Measurements from ENCODE around the gene PDZD4.

The PDZD4 gene

GRCh38 chrX:153862369-153863250, 32.3 kb upstream of the PDZD4 start:
- in situ Hi-C loops (cut with HindIII; ENCODE audit: low sequenced_read_pairs), result no loop called here
- no peak overlapping the region for H3K4me3 ChIP-seq (ENCODE audit: low read depth, low read length)
- TF ChIP-seq, protein P1, sequence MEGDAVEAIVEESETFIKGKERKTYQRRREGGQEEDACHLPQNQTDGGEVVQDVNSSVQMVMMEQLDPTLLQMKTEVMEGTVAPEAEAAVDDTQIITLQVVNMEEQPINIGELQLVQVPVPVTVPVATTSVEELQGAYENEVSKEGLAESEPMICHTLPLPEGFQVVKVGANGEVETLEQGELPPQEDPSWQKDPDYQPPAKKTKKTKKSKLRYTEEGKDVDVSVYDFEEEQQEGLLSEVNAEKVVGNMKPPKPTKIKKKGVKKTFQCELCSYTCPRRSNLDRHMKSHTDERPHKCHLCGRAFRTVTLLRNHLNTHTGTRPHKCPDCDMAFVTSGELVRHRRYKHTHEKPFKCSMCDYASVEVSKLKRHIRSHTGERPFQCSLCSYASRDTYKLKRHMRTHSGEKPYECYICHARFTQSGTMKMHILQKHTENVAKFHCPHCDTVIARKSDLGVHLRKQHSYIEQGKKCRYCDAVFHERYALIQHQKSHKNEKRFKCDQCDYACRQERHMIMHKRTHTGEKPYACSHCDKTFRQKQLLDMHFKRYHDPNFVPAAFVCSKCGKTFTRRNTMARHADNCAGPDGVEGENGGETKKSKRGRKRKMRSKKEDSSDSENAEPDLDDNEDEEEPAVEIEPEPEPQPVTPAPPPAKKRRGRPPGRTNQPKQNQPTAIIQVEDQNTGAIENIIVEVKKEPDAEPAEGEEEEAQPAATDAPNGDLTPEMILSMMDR (IDR thresholded peaks at IDR 0.05; ENCODE audit: low read depth, low read length), result no peak
- no peak for DNase-seq (ENCODE audit: low read depth, low spot score)

- no peak for DNase-seq (ENCODE audit: low read depth, low spot score)
- in situ Hi-C loops (cut with HindIII; ENCODE audit: low sequenced_read_pairs), result no loop called here
- H3K4me3 ChIP-seq (ENCODE audit: low read depth, low read length), result no peak overlapping the region
- TF ChIP-seq, protein P1 (IDR thresholded peaks at IDR 0.05; ENCODE audit: low read depth, low read length), result no peak
These were observed 31.5 kb upstream of the PDZD4 start for GRCh38 chrX:153861733-153862310.

GRCh38 chrX:153861151-153861550, 30.8 kb upstream of the PDZD4 start:
- H3K4me3 ChIP-seq (ENCODE audit: low read depth, low read length), result no peak overlapping the region
- DNase-seq (ENCODE audit: low read depth, low spot score), result no peak
- in situ Hi-C loops (cut with HindIII; ENCODE audit: low sequenced_read_pairs), result no loop called here
- TF ChIP-seq, protein P1 (IDR thresholded peaks at IDR 0.05; ENCODE audit: low read depth, low read length), result no peak

- TF ChIP-seq, protein P1 (IDR thresholded peaks at IDR 0.05; ENCODE audit: low read depth, low read length), result no peak
- in situ Hi-C loops (cut with HindIII; ENCODE audit: low sequenced_read_pairs), result no loop called here
- DNase-seq (ENCODE audit: low read depth, low spot score), result no peak
- no peak overlapping the region for H3K4me3 ChIP-seq (ENCODE audit: low read depth, low read length)
These were observed 27.1 kb upstream of the PDZD4 start for GRCh38 chrX:153857348-153857903.

- in situ Hi-C loops (cut with HindIII; ENCODE audit: low sequenced_read_pairs), result no loop called here
- DNase-seq (ENCODE audit: low read depth, low spot score), result no peak
- TF ChIP-seq, protein P1 (IDR thresholded peaks at IDR 0.05; ENCODE audit: low read depth, low read length), result no peak
- H3K4me3 ChIP-seq (ENCODE audit: low read depth, low read length), result no peak overlapping the region
These were observed 24.4 kb upstream of the PDZD4 start for GRCh38 chrX:153854702-153855101.

DNA sequence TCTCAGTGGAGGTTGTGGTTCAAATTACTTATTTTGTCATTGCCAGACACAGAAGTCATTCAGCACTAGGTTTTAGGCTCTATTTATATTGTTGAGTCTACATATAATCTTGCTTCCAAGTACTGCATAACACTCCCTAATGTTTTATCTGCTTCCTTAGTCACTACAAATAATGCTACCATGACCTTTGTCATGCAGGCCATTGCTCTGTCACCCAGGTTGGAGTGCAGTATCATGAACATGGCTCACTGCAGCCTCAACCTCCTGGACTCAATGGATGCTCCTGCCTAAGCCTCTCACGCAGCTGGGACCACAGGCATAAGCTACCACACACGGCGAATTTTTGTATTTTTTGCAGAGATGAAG, 23.5 kb upstream of the PDZD4 start:
- TF ChIP-seq, protein P1 (IDR thresholded peaks at IDR 0.05; ENCODE audit: low read depth, low read length), result no peak
- no peak overlapping the region for H3K4me3 ChIP-seq (ENCODE audit: low read depth, low read length)
- in situ Hi-C loops (cut with HindIII; ENCODE audit: low sequenced_read_pairs), result no loop called here
- DNase-seq (ENCODE audit: low read depth, low spot score), result no peak
